ENCODE results near the gene CYP4F3.
A peak's percentile ranks its signal among the peaks of the same experiment; 100 is the strongest.

Gene CYP4F3

GRCh38 chr19:15702534-15702930, 61.8 kb downstream of the CYP4F3 start:
- DNase-seq (ENCODE audit: low read depth) = peak; percentile 45
- no peak for TF ChIP-seq CTCF (IDR thresholded peaks at IDR 0.05; ENCODE audit: control insufficient read depth, extremely low read depth, insufficient read depth)
- H3K4me3 ChIP-seq (ENCODE audit: low read depth, low read length) = no peak overlapping the region
